HepG2 (cell line): ENCODE data around the gene TXN2. TPM values are rescaled to one million over a fixed set of nuclear protein-coding genes. Genes with fewer than 3 reads are reported as not detected.
A peak's percentile ranks its signal among the peaks of the same experiment; 100 is the strongest.

Source experiments
- CBFB ChIP-seq: sonication (generic); formaldehyde crosslinking; IDR thresholded peaks from 2 replicates; pipeline ENCODE4 v1.4.0; 2020; ENCODE audit warnings: missing genetic modification reagents
- CCDC6 ChIP-seq: sonication (generic); formaldehyde crosslinking; IDR thresholded peaks from 2 replicates; pipeline ENCODE4 v1.8.1; 2022; ENCODE audit warnings: mild to moderate bottlenecking, missing genetic modification reagents, moderate library complexity
- HHEX ChIP-seq: IDR thresholded peaks from 2 replicates; pipeline ENCODE4 v1.6.1; 2016; ENCODE audit warnings: control low read depth
- IRF9 ChIP-seq: sonication (generic); formaldehyde crosslinking; IDR thresholded peaks from 2 replicates; pipeline ENCODE4 v1.8.0; 2022; ENCODE audit warnings: missing genetic modification reagents, mild to moderate bottlenecking, borderline replicate concordance
- KDM1A ChIP-seq: IDR thresholded peaks from 2 replicates; pipeline ENCODE4 v1.6.1; 2016; ENCODE audit warnings: missing compliant biosample characterization
- PHF21A ChIP-seq: sonication (generic); formaldehyde crosslinking; IDR thresholded peaks from 2 replicates; pipeline ENCODE4 v1.5.0; 2020; ENCODE audit warnings: mild to moderate bottlenecking, missing genetic modification reagents
- SKIL ChIP-seq: sonication (generic); formaldehyde crosslinking; IDR thresholded peaks from 2 replicates; pipeline ENCODE4 v1.8.0; 2022; ENCODE audit warnings: missing genetic modification reagents, mild to moderate bottlenecking, moderate library complexity, borderline replicate concordance
- UBTF ChIP-seq: sonication (generic); formaldehyde crosslinking; IDR thresholded peaks from 2 replicates; pipeline ENCODE4 v1.4.0; 2020; ENCODE audit warnings: mild to moderate bottlenecking, missing genetic modification reagents
- YY1 ChIP-seq: IDR thresholded peaks from 2 replicates; pipeline ENCODE4 v1.6.1; 2011; ENCODE audit warnings: low read length, low read depth, moderate library complexity, mild to moderate bottlenecking; ENCODE audit not compliant: insufficient read depth, insufficient replicate concordance
- ZBTB14 ChIP-seq: sonication (generic); formaldehyde crosslinking; IDR thresholded peaks from 2 replicates; pipeline ENCODE4 v1.4.0; 2020; ENCODE audit warnings: missing genetic modification reagents
- ZBTB39 ChIP-seq: sonication (generic); formaldehyde crosslinking; IDR thresholded peaks from 2 replicates; pipeline ENCODE4 v1.5.0; 2020; ENCODE audit warnings: missing genetic modification reagents
- ZNF33B ChIP-seq: sonication (generic); formaldehyde crosslinking; IDR thresholded peaks from 2 replicates; pipeline ENCODE4 v1.5.1; 2020; ENCODE audit warnings: mild to moderate bottlenecking, missing genetic modification reagents
- ZNF614 ChIP-seq: IDR thresholded peaks from 2 replicates; pipeline ENCODE4 v1.6.1; 2018; ENCODE audit warnings: missing biosample characterization, missing genetic modification reagents, inconsistent platforms, borderline replicate concordance
- ZNF629 ChIP-seq: sonication (generic); formaldehyde crosslinking; conservative IDR thresholded peaks from 2 replicates; pipeline ENCODE4 v1.5.0; 2020; ENCODE audit warnings: missing genetic modification reagents
- ZNF782 ChIP-seq: sonication (generic); formaldehyde crosslinking; IDR thresholded peaks from 2 replicates; pipeline ENCODE4 v1.4.0; 2020; ENCODE audit warnings: missing genetic modification reagents, mild to moderate bottlenecking, borderline replicate concordance
- polyA plus RNA-seq, 8 experiments: library from polyadenylated mRNA; depleted of rRNA in 3 of 8; stranded (reverse) in 7 of 8; unstranded in 1 of 8; fragments of >200 nt; fragmentation: Illumina TruSeq in 4 of 8; extraction: Trizol in 4 of 8; gene quantifications; 2 replicates each; pipeline versions ENCODE4 v1.2.1 to v1.2.3, GENCODE V29; 2011 to 2016; ENCODE audit warnings: low read depth in 4 of 8, missing spikeins in 1 of 8, mixed read lengths in 1 of 8; ENCODE audit not compliant: insufficient read depth in 1 of 8
- total RNA-seq, 5 experiments: library from RNA; depleted of rRNA; stranded (reverse); fragments of >200 nt; fragmentation: Illumina TruSeq; extraction: Trizol; gene quantifications; 2 replicates each; pipeline ENCODE4 v1.2.3, GENCODE V29; 2016; ENCODE audit warnings: low read depth in 1 of 5

The TXN2 gene
- total and polyA plus RNA-seq, 2 of the 13 experiments (the other 11 are each of a cell fraction or from before 2014, with no cell fraction given), result 41.4 to 109 TPM

GRCh38 chr22:36433318-36434231 lies 47.9 kb downstream of the TXN2 start (continued):
- TF ChIP-seq UBTF (CRISPR knock-in tag), result peak; percentile 57
- TF ChIP-seq IRF9 (CRISPR knock-in tag), result peak; percentile 58; the same call in 1 of the 2 replicates
- peak; percentile 82 for TF ChIP-seq PHF21A (CRISPR knock-in tag)
- TF ChIP-seq YY1, result peak; percentile 47
- TF ChIP-seq ZNF614 (CRISPR knock-in tag), result peak; percentile 25; the same call in 1 of the 2 replicates
- TF ChIP-seq ZBTB39, result no peak
- TF ChIP-seq SKIL, result peak; percentile 92
- no peak for TF ChIP-seq ZNF33B (CRISPR knock-in tag)
- TF ChIP-seq HHEX (CRISPR knock-in tag), result no peak
- TF ChIP-seq ZBTB14 (CRISPR knock-in tag), result no peak
- TF ChIP-seq ZNF782 (CRISPR knock-in tag), result no peak
- TF ChIP-seq CCDC6 (CRISPR knock-in tag), result peak; percentile 56; the same call in 1 of the 2 replicates
- peak; percentile 72; the same call in 1 of the 2 replicates for TF ChIP-seq CBFB (CRISPR knock-in tag)
- TF ChIP-seq KDM1A (CRISPR knock-in tag), result 0 out of 2 replicates have a peak, but pooled peaks have one; percentile 38
- TF ChIP-seq ZNF629 (CRISPR knock-in tag), result 0 out of 2 replicates have a peak, but pooled peaks have one; percentile 27
